ENCODE measurements around the gene AGPAT3. TPM values are rescaled to one million over a fixed set of nuclear protein-coding genes. Genes with fewer than 3 reads are reported as not detected.

AGPAT3 gene
- total RNA-seq, 1 experiment from 2014 or later, result 13.0 TPM

DNA sequence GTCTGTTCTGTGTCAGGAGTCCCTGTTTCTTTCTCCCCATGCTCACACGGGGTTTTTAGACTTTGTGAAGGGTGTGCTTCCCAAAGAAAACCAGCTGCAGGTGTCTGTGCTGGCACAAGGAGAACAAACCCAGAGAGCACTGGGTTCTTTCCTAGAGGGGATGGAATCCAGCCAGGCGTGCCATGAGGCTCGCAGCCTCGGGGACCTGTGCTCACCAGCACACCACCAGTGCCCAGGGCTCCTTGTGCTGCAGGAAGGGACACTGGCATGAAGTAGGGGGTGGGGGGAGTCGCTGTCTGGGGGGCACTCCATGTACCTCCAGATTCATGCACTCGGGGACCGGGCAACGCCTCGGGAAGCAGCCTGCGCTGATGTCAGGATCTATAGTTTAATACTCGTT is 57.9 kb downstream of the AGPAT3 start:
- no peak overlapping the region for H3K56ac ChIP-seq (ENCODE audit: insufficient read length, low read depth, low read length)
- no peaks in the 10 kb centered on the region for H4K20me1 ChIP-seq (ENCODE audit: control insufficient read depth, insufficient read depth, insufficient read length)
- no peak overlapping the region for H2BK12ac ChIP-seq (ENCODE audit: insufficient read length, low read depth, low read length)
- H3K23ac ChIP-seq (ENCODE audit: insufficient read length, low read depth, low read length), result no peak overlapping the region
- no peak overlapping the region for H3K27ac ChIP-seq (ENCODE audit: insufficient read length, low read depth, low read length)
- no peak overlapping the region for H3K9ac ChIP-seq (ENCODE audit: extremely low read depth, insufficient read length, low read length)
- no peak overlapping the region for H2BK20ac ChIP-seq (ENCODE audit: low read depth, low read length, poor library complexity, severe bottlenecking)
- H3K4me2 ChIP-seq (ENCODE audit: insufficient read depth, insufficient read length, low read length), result no peak overlapping the region
- peaks cover 3% of the 10 kb centered on the region; the same call in 1 of the 2 replicates for H3K4me1 ChIP-seq (ENCODE audit: insufficient read depth, low read length)
- H3K23me2 ChIP-seq (ENCODE audit: insufficient read length, low read depth, low read length, poor library complexity, severe bottlenecking), result no peaks in the 10 kb centered on the region
- no peaks in the 10 kb centered on the region for H3K9me3 ChIP-seq (ENCODE audit: control insufficient read depth, low read depth, low read length)
- H3K4ac ChIP-seq (ENCODE audit: low read depth, low read length), result no peak overlapping the region
- no peak overlapping the region for H3K27ac Mint-ChIP-seq
- no peak for DNase-seq
- no peak overlapping the region for H2AFZ ChIP-seq (ENCODE audit: low read length)
- no peaks in the 10 kb centered on the region for H3K27me3 ChIP-seq (ENCODE audit: insufficient read depth, low read length)
- no peaks in the 10 kb centered on the region for H3K9me3 Mint-ChIP-seq
- no peak overlapping the region for H2BK5ac ChIP-seq (ENCODE audit: insufficient read length, low read length)
- H3K4me1 Mint-ChIP-seq, result peaks cover 45 to 53% of the 10 kb centered on the region in 2 experiments
- H3K79me2 ChIP-seq (ENCODE audit: insufficient read depth, low read length), result no peaks in the 10 kb centered on the region
- H3K36me3 Mint-ChIP-seq (ENCODE audit: insufficient read depth in 1 of 3, low read depth in 3 of 3), result peaks cover 0 to 2% (median 0%) of the 10 kb centered on the region in 3 experiments; a peak in 1 of 7 replicates
- H3K4me3 Mint-ChIP-seq, result no peak overlapping the region
- H3T11ph ChIP-seq (ENCODE audit: low read length), result no peak overlapping the region
- no peak overlapping the region for H2AK5ac ChIP-seq (ENCODE audit: insufficient read length, low read length)
- no peak for TF ChIP-seq CTCF (conservative IDR thresholded peaks at IDR 0.05)
- H3K27me3 Mint-ChIP-seq (ENCODE audit: low read depth), result peaks cover 10% of the 10 kb centered on the region
- no peak overlapping the region for H3K18ac ChIP-seq (ENCODE audit: insufficient read length, low read depth, low read length)
- WGBS (ENCODE audit: extremely low coverage, insufficient read length, low lambda C conversion rate), result no CpG with 5 or more reads among the region's 11 CpGs
- no peak overlapping the region; the same call in 1 of the 2 replicates for H3K14ac ChIP-seq (ENCODE audit: insufficient read depth, low read length)
- H4K8ac ChIP-seq (replicated peaks; ENCODE audit: insufficient read length, low read depth, low read length), result no peak overlapping the region
- H3K79me1 ChIP-seq (ENCODE audit: insufficient read depth, low read depth, low read length, poor library complexity, severe bottlenecking), result no peaks in the 10 kb centered on the region
- H2BK15ac ChIP-seq (ENCODE audit: low read depth, low read length), result no peak overlapping the region
- no peak overlapping the region for H4K91ac ChIP-seq (ENCODE audit: insufficient read length, low read depth, low read length)
- no peak overlapping the region for H4K5ac ChIP-seq (ENCODE audit: insufficient read length, low read depth, low read length)
- H2BK120ac ChIP-seq (ENCODE audit: low read depth, low read length, poor library complexity, severe bottlenecking), result no peak overlapping the region
